Adrenal gland (tissue), 12 donors: ENCODE results near the gene CFAP74. TPM values are rescaled to one million over a fixed set of nuclear protein-coding genes. Genes with fewer than 3 reads are reported as not detected.

ENCODE experiments used
- DNase-seq, 7 donors: peaks; one replicate each; pipeline ENCODE4 v3.0.0-alpha.2; 2019 to 2020
- H3K27ac ChIP-seq, 5 donors: fragments of 200-600 bp; sonication (generic) in 4 of 5; 1 replicate in 3 of 5; 2 replicates in 2 of 5; pipeline versions ENCODE4 v1.5.1 to v1.8.0; 2016 to 2020; ENCODE audit warnings: mild to moderate bottlenecking in 1 of 5
- H3K27me3 ChIP-seq: fragments of 200-600 bp; 2 replicates; pipeline ENCODE4 v1.8.0; 2021
- H3K36me3 ChIP-seq, 2 donors: fragments of 200-600 bp; replicated peaks in 1 of 2; 1 replicate in 1 of 2; 2 replicates in 1 of 2; pipeline versions ENCODE4 v1.5.1 to v1.8.0; 2018 to 2022
- H3K4me1 ChIP-seq, 2 donors: fragments of 200-600 bp; replicated peaks in 1 of 2; 1 replicate in 1 of 2; 2 replicates in 1 of 2; pipeline versions ENCODE4 v1.5.1 to v1.8.0; 2018 to 2021
- H3K4me3 ChIP-seq, 4 donors: fragments of 200-600 bp; sonication (generic) in 3 of 4; one replicate each; pipeline ENCODE4 v1.5.1; 2016 to 2018
- H3K9me3 ChIP-seq, 3 donors: fragments of 200-600 bp; sonication (generic) in 1 of 3; replicated peaks in 1 of 3; 1 replicate in 2 of 3; 2 replicates in 1 of 3; pipeline versions ENCODE4 v1.5.1 to v1.8.0; 2016 to 2021
- CTCF ChIP-seq, 6 experiments: fragments of 450-650 bp in 4 of 6; fragments of 200-600 bp in 2 of 6; sonication (generic) in 1 of 6; IDR thresholded peaks; 1 replicate in 5 of 6; 2 replicates in 1 of 6; pipeline versions ENCODE4 v1.5.1 to v1.8.0; 2016 to 2021; ENCODE audit warnings: antibody characterized with exemption in 6 of 6, mild to moderate bottlenecking in 2 of 6, moderate library complexity in 1 of 6
- POLR2A ChIP-seq, 2 donors: fragments of 450-650 bp; IDR thresholded peaks; one replicate each; pipeline ENCODE4 v1.6.1; 2017; ENCODE audit warnings: antibody characterized with exemption in 2 of 2, mild to moderate bottlenecking in 2 of 2, moderate library complexity in 1 of 2
- WGBS, 4 donors: extraction: QIAGEN DNeasy Blood & Tissue Kit in 2 of 4; methylation state at CpG; one replicate each; pipeline versions ENCODE4 v1.1.5 to v1.1.7; 2013 to 2017; 5-methylcytosine and 5-hydroxymethylcytosine counted together
- intact Hi-C, 2 donors: fragments of 100-400 bp; cut with DNase I; formaldehyde crosslinking; loops; one replicate each; pipeline versions ENCODE4 v1.14.1 to v1.15.0; 2022 to 2023
- polyA plus RNA-seq, 3 donors: library from polyadenylated mRNA; stranded (reverse); fragments of 200-250 nt in 2 of 3; fragments of 350-450 nt in 1 of 3; fragmentation: Illumina TruSeq in 1 of 3; extraction: RNeasy Lipid Tissue Mini Kit (QIAGEN cat#74804) in 1 of 3; gene quantifications; one replicate each; pipeline ENCODE4 v1.2.3, GENCODE V29; 2013 to 2014
- total RNA-seq, 9 donors: library from RNA; depleted of rRNA in 4 of 9; stranded (reverse); fragments of >200 nt in 4 of 9; fragments of 120-200 nt in 1 of 9; fragmentation: NEBNext Ultra II Directional in 1 of 9; extraction: Animal tissue kit (Norgen Biotek cat#: 25700) in 1 of 9; gene quantifications; one replicate each; pipeline versions ENCODE4 v1.1.0 to v1.2.4, GENCODE V29; 2013 to 2023
- donor health status: healthy with polysubstance abuse.
- donor health status: Bipolar disorder and iron deficiency.
- donor health status: DM: yes; HTN: yes; CAD: no.
- donor health status: DM: no; HTN: no; CAD: no.
- donor health status: DM: no; HTN: no; CAD: no.
- donor health status: DM: yes; HTN: yes; CAD: no.

CFAP74 gene
- total and polyA plus RNA-seq, 12 donors: 0.11 to 7.6 (median 2.8) TPM; not detected in 1

GRCh38 chr1:1978108-1978507, 25.5 kb downstream of the CFAP74 start:
- Histone ChIP-seq H3K36me3 (no peaks in the 10 kb centered on the region), H3K27ac (no peak overlapping the region), H3K27me3 (no peaks in the 10 kb centered on the region), H3K4me1 (no peaks in the 10 kb centered on the region), H3K9me3 (no peaks in the 10 kb centered on the region), H3K4me3 (no peak overlapping the region)
- DNase-seq: no peak
- no peak for TF ChIP-seq POLR2A (IDR thresholded peaks at IDR 0.05)
- intact Hi-C loops: no loop called here
- 74 to 94% (median 91%) methylated on average over 6 to 11 of the region's 11 CpGs for whole genome bisulfite sequencing, 4 donors

GRCh38 chr1:1976031-1976430, 27.6 kb downstream of the CFAP74 start:
- Histone ChIP-seq H3K4me3 (no peak overlapping the region), H3K27ac (no peak overlapping the region), H3K27me3 (no peaks in the 10 kb centered on the region), H3K4me1 (no peaks in the 10 kb centered on the region), H3K9me3 (no peaks in the 10 kb centered on the region), H3K36me3 (no peaks in the 10 kb centered on the region)
- WGBS, 4 donors: 83 to 91% (median 87%) methylated on average over 17 to 19 of the region's 19 CpGs
- no peak for DNase-seq
- no peak for TF ChIP-seq CTCF (IDR thresholded peaks at IDR 0.05)
- TF ChIP-seq POLR2A (IDR thresholded peaks at IDR 0.05): no peak
- intact Hi-C loops: no loop called here

- no peaks in the 10 kb centered on the region for H3K36me3 ChIP-seq
- WGBS, 4 donors: 79 to 84% (median 81%) methylated on average over 14 of the region's 14 CpGs
- TF ChIP-seq CTCF (IDR thresholded peaks at IDR 0.05) (no peak), POLR2A (IDR thresholded peaks at IDR 0.05) (no peak)
- H3K4me3 ChIP-seq: no peak overlapping the region
- H3K9me3 ChIP-seq: no peaks in the 10 kb centered on the region
- H3K4me1 ChIP-seq: no peaks in the 10 kb centered on the region
- no peak for DNase-seq
- intact Hi-C loops: no loop called here
- H3K27me3 ChIP-seq: no peaks in the 10 kb centered on the region
- H3K27ac ChIP-seq: no peak overlapping the region
These were observed 28.1 kb downstream of the CFAP74 start for GRCh38 chr1:1975535-1975934.

GRCh38 chr1:1974834-1975233, 28.8 kb downstream of the CFAP74 start:
- no peak for DNase-seq
- no peaks in the 10 kb centered on the region for H3K27me3 ChIP-seq
- WGBS, 4 donors: 81 to 89% (median 86%) methylated on average over 22 of the region's 22 CpGs

More at GRCh38 chr1:1974834-1975233, 28.8 kb downstream of the CFAP74 start:
- intact Hi-C loops: no loop called here
- no peak overlapping the region for H3K4me3 ChIP-seq
- no peak overlapping the region for H3K27ac ChIP-seq
- no peaks in the 10 kb centered on the region for H3K36me3 ChIP-seq
- H3K4me1 ChIP-seq: no peaks in the 10 kb centered on the region
- TF ChIP-seq POLR2A (IDR thresholded peaks at IDR 0.05): no peak
- TF ChIP-seq CTCF (IDR thresholded peaks at IDR 0.05): no peak
- no peaks in the 10 kb centered on the region for H3K9me3 ChIP-seq
